ENCODE results near the gene ACER3. TPM values are rescaled to one million over a fixed set of nuclear protein-coding genes. Genes with fewer than 3 reads are reported as not detected.

Gene ACER3
- total and polyA plus RNA-seq, 2 donors (not counting 1 experiment from before 2014, with no cell fraction given): 3.3 to 12.9 TPM

DNA sequence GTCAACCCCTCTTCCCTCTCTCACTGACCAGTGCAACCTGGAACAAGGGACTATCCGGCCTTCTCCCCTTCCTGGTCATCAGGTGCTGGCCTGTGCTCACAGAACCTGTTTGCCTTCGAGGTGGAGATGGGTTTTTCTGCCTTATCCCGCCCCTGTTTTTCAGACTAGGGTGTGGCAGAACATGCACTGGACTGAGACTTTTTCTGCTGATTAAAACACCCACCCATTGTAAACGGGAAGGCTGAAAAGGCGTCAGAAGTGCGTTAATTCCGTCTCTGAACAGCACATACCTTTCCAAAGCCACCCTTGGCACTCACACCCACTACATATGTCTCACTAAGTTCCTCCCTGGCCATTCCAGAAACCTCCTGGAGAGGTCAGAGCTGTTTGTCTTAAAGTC lies 169.1 kb downstream of the ACER3 start:
- Mint-ChIP-seq H3K4me3 (no peak overlapping the region), H3K4me1 (peaks cover 3% of the 10 kb centered on the region), H3K27me3 (peaks cover 23% of the 10 kb centered on the region), H3K27ac (no peak overlapping the region), H3K9me3 (ENCODE audit: insufficient read depth) (no peaks in the 10 kb centered on the region)
- intact Hi-C loops (cut with micrococcal nuclease): no loop called here
- ATAC-seq (ENCODE audit: low read depth) (no peak), DNase-seq (no peak)
- no peak overlapping the region for H3K4me2 ChIP-seq (replicated peaks; ENCODE audit: low read depth, low read length, poor library complexity, severe bottlenecking)
- H3K79me2 ChIP-seq (ENCODE audit: control insufficient read depth, insufficient read depth, low read length): no peaks in the 10 kb centered on the region
- H3K4me3 ChIP-seq (ENCODE audit: control extremely low read depth in 1 of 5, extremely low read depth in 1 of 5, insufficient read depth in 1 of 5, low read depth in 2 of 5, low read length in 4 of 5): no peak overlapping the region
- POLR2A ChIA-PET: no interaction called here
- H3K9ac ChIP-seq (ENCODE audit: low read length): no peak overlapping the region
- TF ChIP-seq EZH2 (IDR thresholded peaks at IDR 0.05; ENCODE audit: borderline replicate concordance, insufficient read depth, low read depth, low read length, poor library complexity, severe bottlenecking): no peak
- TF ChIP-seq, protein P1, sequence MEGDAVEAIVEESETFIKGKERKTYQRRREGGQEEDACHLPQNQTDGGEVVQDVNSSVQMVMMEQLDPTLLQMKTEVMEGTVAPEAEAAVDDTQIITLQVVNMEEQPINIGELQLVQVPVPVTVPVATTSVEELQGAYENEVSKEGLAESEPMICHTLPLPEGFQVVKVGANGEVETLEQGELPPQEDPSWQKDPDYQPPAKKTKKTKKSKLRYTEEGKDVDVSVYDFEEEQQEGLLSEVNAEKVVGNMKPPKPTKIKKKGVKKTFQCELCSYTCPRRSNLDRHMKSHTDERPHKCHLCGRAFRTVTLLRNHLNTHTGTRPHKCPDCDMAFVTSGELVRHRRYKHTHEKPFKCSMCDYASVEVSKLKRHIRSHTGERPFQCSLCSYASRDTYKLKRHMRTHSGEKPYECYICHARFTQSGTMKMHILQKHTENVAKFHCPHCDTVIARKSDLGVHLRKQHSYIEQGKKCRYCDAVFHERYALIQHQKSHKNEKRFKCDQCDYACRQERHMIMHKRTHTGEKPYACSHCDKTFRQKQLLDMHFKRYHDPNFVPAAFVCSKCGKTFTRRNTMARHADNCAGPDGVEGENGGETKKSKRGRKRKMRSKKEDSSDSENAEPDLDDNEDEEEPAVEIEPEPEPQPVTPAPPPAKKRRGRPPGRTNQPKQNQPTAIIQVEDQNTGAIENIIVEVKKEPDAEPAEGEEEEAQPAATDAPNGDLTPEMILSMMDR (IDR thresholded peaks at IDR 0.05): no peak
- peaks cover 0 to 13% (median 6%) of the 10 kb centered on the region in 4 experiments for H3K27me3 ChIP-seq (replicated peaks in 1 of 4; ENCODE audit: control extremely low read depth in 1 of 4, control insufficient read depth in 3 of 4, insufficient read depth in 4 of 4, low read length in 3 of 4)
- H4K20me1 ChIP-seq (ENCODE audit: control insufficient read depth, insufficient read depth, low read length, poor library complexity, severe bottlenecking): no peaks in the 10 kb centered on the region
- H3K27ac ChIP-seq (ENCODE audit: low read length in 2 of 2): no peak overlapping the region
- 79% methylated on average over 4 of the region's 7 CpGs for WGBS (ENCODE audit: insufficient coverage)
- no peaks in the 10 kb centered on the region for H3K36me3 ChIP-seq (replicated peaks in 1 of 2; ENCODE audit: control extremely low read depth in 1 of 2, control insufficient read depth in 1 of 2, extremely low read depth in 1 of 2, insufficient read depth in 2 of 2, low read length in 1 of 2)
- CTCF ChIA-PET: interaction anchor here (1.1 kb wide), 1 partner anchor 11 kb away, joined by 3 read pairs; no protein-coding TSS in a partner anchor
- H3K4me1 ChIP-seq (ENCODE audit: control insufficient read depth in 2 of 2, insufficient read depth in 2 of 2, low read length in 2 of 2): no peaks in the 10 kb centered on the region
- no peaks in the 10 kb centered on the region for H3K9me3 ChIP-seq (ENCODE audit: control extremely low read depth in 1 of 3, control insufficient read depth in 2 of 3, insufficient read depth in 1 of 3, low read length in 2 of 3)
- H2AFZ ChIP-seq (ENCODE audit: insufficient read depth, low read depth, low read length, poor library complexity, severe bottlenecking): no peak overlapping the region

GRCh38 chr11:77030834-77031414 lies 170.2 kb downstream of the ACER3 start:
- no peak for DNase-seq
- peaks cover 28% of the 10 kb centered on the region for H3K27me3 Mint-ChIP-seq
- no peak for ATAC-seq (ENCODE audit: low read depth)
- no peaks in the 10 kb centered on the region for H3K9me3 Mint-ChIP-seq (ENCODE audit: insufficient read depth)
- H3K79me2 ChIP-seq (ENCODE audit: control insufficient read depth, insufficient read depth, low read length): no peaks in the 10 kb centered on the region
- ChIA-PET CTCF (interaction anchor here (1.1 kb wide), 1 partner anchor 10 kb away, joined by 3 read pairs; no protein-coding TSS in a partner anchor), POLR2A (no interaction called here)
- H3K4me2 ChIP-seq (replicated peaks; ENCODE audit: low read depth, low read length, poor library complexity, severe bottlenecking): no peak overlapping the region
- intact Hi-C loops (cut with micrococcal nuclease): no loop called here
- H3K4me1 ChIP-seq (ENCODE audit: control insufficient read depth in 2 of 2, insufficient read depth in 2 of 2, low read length in 2 of 2): no peaks in the 10 kb centered on the region
- no peak overlapping the region for H3K9ac ChIP-seq (ENCODE audit: low read length)
- H2AFZ ChIP-seq (ENCODE audit: insufficient read depth, low read depth, low read length, poor library complexity, severe bottlenecking): no peak overlapping the region
- no peaks in the 10 kb centered on the region for H3K9me3 ChIP-seq (ENCODE audit: control extremely low read depth in 1 of 3, control insufficient read depth in 2 of 3, insufficient read depth in 1 of 3, low read length in 2 of 3)
- no peak overlapping the region for H3K27ac Mint-ChIP-seq
- H3K4me3 ChIP-seq (ENCODE audit: control extremely low read depth in 1 of 5, extremely low read depth in 1 of 5, insufficient read depth in 1 of 5, low read depth in 2 of 5, low read length in 4 of 5): no peak overlapping the region
- H3K27ac ChIP-seq (ENCODE audit: low read length in 2 of 2): no peak overlapping the region
- H3K36me3 ChIP-seq (replicated peaks in 1 of 2; ENCODE audit: control extremely low read depth in 1 of 2, control insufficient read depth in 1 of 2, extremely low read depth in 1 of 2, insufficient read depth in 2 of 2, low read length in 1 of 2): no peaks in the 10 kb centered on the region
- WGBS (ENCODE audit: insufficient coverage): 86% methylated on average over 10 of the region's 12 CpGs
- no peaks in the 10 kb centered on the region for H3K4me1 Mint-ChIP-seq
- peaks cover 0 to 13% (median 6%) of the 10 kb centered on the region in 4 experiments for H3K27me3 ChIP-seq (replicated peaks in 1 of 4; ENCODE audit: control extremely low read depth in 1 of 4, control insufficient read depth in 3 of 4, insufficient read depth in 4 of 4, low read length in 3 of 4)
- no peak for TF ChIP-seq EZH2 (IDR thresholded peaks at IDR 0.05; ENCODE audit: borderline replicate concordance, insufficient read depth, low read depth, low read length, poor library complexity, severe bottlenecking)
- TF ChIP-seq, protein P1 (IDR thresholded peaks at IDR 0.05): no peak
- H3K4me3 Mint-ChIP-seq: no peak overlapping the region
- H4K20me1 ChIP-seq (ENCODE audit: control insufficient read depth, insufficient read depth, low read length, poor library complexity, severe bottlenecking): no peaks in the 10 kb centered on the region
